Upper lobe of left lung (tissue), 4 donors: ENCODE measurements around the gene NT5DC2.

Experiments
- EP300 ChIP-seq, 4 donors: sonication (generic); formaldehyde crosslinking; IDR thresholded peaks; one replicate each; pipeline ENCODE4 v1.5.1; 2017; ENCODE audit warnings: antibody characterized with exemption in 4 of 4, control low read depth in 2 of 4
- POLR2A ChIP-seq, 4 donors: fragments of 450-650 bp; IDR thresholded peaks; one replicate each; pipeline ENCODE4 v1.5.1; 2016 to 2017; ENCODE audit warnings: antibody characterized with exemption in 4 of 4, mild to moderate bottlenecking in 2 of 4
- TF ChIP-seq, protein P1 (sequence below), 6 experiments: fragments of 450-650 bp in 4 of 6; fragments of 200-600 bp in 2 of 6; sonication (generic) in 2 of 6; IDR thresholded peaks; one replicate each; pipeline ENCODE4 v1.5.1; 2016 to 2019; ENCODE audit warnings: antibody characterized with exemption in 6 of 6

DNA sequence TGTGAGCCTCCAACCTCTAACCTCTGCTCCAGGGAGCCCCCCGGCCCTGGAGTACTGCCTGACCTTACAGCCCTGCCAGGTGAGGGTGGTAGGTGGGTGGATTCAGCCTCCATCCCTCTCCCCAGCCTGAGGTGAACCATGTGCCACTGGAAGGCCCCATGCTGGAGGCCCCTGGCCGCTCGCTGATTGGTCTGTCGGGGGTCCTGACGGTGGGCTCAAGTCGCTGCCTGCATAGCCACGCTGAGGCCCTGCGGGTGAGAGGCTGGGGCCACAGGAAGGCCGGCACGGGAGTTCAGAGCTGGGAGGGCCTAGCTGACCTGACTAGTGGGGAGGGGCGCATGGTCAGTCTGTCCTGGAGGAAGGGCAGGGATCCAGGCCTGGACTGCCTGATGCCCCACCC, 19.1 kb downstream of the NT5DC2 start:
- TF ChIP-seq EP300 (IDR thresholded peaks at IDR 0.05) (no peak), POLR2A (IDR thresholded peaks at IDR 0.05) (no peak)
- TF ChIP-seq, protein P1, sequence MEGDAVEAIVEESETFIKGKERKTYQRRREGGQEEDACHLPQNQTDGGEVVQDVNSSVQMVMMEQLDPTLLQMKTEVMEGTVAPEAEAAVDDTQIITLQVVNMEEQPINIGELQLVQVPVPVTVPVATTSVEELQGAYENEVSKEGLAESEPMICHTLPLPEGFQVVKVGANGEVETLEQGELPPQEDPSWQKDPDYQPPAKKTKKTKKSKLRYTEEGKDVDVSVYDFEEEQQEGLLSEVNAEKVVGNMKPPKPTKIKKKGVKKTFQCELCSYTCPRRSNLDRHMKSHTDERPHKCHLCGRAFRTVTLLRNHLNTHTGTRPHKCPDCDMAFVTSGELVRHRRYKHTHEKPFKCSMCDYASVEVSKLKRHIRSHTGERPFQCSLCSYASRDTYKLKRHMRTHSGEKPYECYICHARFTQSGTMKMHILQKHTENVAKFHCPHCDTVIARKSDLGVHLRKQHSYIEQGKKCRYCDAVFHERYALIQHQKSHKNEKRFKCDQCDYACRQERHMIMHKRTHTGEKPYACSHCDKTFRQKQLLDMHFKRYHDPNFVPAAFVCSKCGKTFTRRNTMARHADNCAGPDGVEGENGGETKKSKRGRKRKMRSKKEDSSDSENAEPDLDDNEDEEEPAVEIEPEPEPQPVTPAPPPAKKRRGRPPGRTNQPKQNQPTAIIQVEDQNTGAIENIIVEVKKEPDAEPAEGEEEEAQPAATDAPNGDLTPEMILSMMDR (IDR thresholded peaks at IDR 0.05): no peak
